KMS-11 (cell line): ENCODE measurements around the gene CDKN2B-AS1.

Experiments
- H2AFZ ChIP-seq: fragments of 200-600 bp; sonication (generic); 2 replicates; pipeline ENCODE4 v1.6.1; 2016; ENCODE audit warnings: antibody characterized with exemption, mixed run types, low read depth
- H3K27ac ChIP-seq: fragments of 200-600 bp; sonication (generic); 2 replicates; pipeline ENCODE4 v1.6.1; 2016; ENCODE audit warnings: mild to moderate bottlenecking, mixed run types
- H3K27me3 ChIP-seq: fragments of 200-600 bp; sonication (generic); 2 replicates; pipeline ENCODE4 v1.6.1; 2017; ENCODE audit warnings: mild to moderate bottlenecking, low read depth, mixed run types, moderate library complexity; ENCODE audit not compliant: insufficient read depth
- H3K36me3 ChIP-seq: fragments of 200-600 bp; sonication (generic); 2 replicates; pipeline ENCODE4 v1.6.1; 2017; ENCODE audit warnings: mild to moderate bottlenecking, mixed run types; ENCODE audit not compliant: insufficient read depth
- H3K4me1 ChIP-seq: fragments of 200-600 bp; sonication (generic); 2 replicates; pipeline ENCODE4 v1.6.1; 2016; ENCODE audit warnings: mild to moderate bottlenecking, low read depth, mixed run types; ENCODE audit not compliant: poor library complexity, severe bottlenecking
- H3K4me2 ChIP-seq: fragments of 200-600 bp; sonication (generic); 2 replicates; pipeline ENCODE4 v1.7.0; 2016; ENCODE audit warnings: mild to moderate bottlenecking, mixed run types
- H3K4me3 ChIP-seq: fragments of 200-600 bp; sonication (generic); IDR thresholded peaks from 2 replicates; pipeline ENCODE4 v1.6.1; 2017; ENCODE audit warnings: low read depth, low read length, mixed read lengths; ENCODE audit not compliant: insufficient read depth
- H3K79me2 ChIP-seq: fragments of 200-600 bp; sonication (generic); 2 replicates; pipeline ENCODE4 v1.6.1; 2016; ENCODE audit warnings: low read depth, mixed run types; ENCODE audit not compliant: insufficient read depth
- H3K9ac ChIP-seq: fragments of 200-600 bp; sonication (generic); 2 replicates; pipeline ENCODE4 v1.6.1; 2016; ENCODE audit warnings: mild to moderate bottlenecking, mixed run types
- H4K20me1 ChIP-seq: fragments of 200-600 bp; sonication (generic); 2 replicates; pipeline ENCODE4 v1.6.1; 2016; ENCODE audit warnings: mild to moderate bottlenecking, mixed run types; ENCODE audit not compliant: insufficient read depth
- TF ChIP-seq, protein P1 (sequence below): fragments of 200-600 bp; sonication (generic); conservative IDR thresholded peaks from 2 replicates; pipeline ENCODE4 v1.6.1; 2017; ENCODE audit warnings: low read depth, mild to moderate bottlenecking, antibody characterized with exemption, low read length, moderate library complexity, mixed read lengths

Gene CDKN2B-AS1

DNA sequence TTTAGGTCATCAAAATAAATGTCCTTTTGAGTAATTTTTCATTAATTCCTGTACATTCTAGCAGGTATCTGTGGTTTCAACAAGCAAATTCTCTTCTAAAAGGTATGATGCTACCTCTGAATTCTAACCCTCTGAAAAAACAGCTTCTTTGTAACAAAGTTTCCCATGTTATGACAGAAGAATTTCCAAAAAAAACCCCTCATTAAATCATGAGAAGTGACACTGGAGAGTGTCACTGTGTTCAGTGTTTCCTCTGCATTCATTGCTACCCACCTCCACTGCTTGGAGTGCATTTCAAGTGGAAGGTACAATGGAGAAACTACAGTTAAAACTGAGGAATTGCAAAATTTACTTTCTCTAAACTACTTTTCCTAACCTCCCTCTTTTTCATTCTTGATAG, 10.5 kb upstream of the CDKN2B-AS1 start:
- Histone ChIP-seq H3K27ac (no peak overlapping the region), H2AFZ (no peak overlapping the region), H3K4me1 (peaks cover 66% of the 10 kb centered on the region), H3K9ac (peak overlapping the region; percentile 3; the same call in 1 of the 2 replicates), H4K20me1 (peaks cover 8% of the 10 kb centered on the region; the same call in 1 of the 2 replicates), H3K27me3 (no peaks in the 10 kb centered on the region), H3K4me3 (no peak overlapping the region), H3K4me2 (peak overlapping the region; percentile 91; the same call in 1 of the 2 replicates), H3K79me2 (peaks cover 96% of the 10 kb centered on the region), H3K36me3 (peaks cover 8% of the 10 kb centered on the region; the same call in 1 of the 2 replicates)
- TF ChIP-seq, protein P1, sequence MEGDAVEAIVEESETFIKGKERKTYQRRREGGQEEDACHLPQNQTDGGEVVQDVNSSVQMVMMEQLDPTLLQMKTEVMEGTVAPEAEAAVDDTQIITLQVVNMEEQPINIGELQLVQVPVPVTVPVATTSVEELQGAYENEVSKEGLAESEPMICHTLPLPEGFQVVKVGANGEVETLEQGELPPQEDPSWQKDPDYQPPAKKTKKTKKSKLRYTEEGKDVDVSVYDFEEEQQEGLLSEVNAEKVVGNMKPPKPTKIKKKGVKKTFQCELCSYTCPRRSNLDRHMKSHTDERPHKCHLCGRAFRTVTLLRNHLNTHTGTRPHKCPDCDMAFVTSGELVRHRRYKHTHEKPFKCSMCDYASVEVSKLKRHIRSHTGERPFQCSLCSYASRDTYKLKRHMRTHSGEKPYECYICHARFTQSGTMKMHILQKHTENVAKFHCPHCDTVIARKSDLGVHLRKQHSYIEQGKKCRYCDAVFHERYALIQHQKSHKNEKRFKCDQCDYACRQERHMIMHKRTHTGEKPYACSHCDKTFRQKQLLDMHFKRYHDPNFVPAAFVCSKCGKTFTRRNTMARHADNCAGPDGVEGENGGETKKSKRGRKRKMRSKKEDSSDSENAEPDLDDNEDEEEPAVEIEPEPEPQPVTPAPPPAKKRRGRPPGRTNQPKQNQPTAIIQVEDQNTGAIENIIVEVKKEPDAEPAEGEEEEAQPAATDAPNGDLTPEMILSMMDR: no peak

DNA sequence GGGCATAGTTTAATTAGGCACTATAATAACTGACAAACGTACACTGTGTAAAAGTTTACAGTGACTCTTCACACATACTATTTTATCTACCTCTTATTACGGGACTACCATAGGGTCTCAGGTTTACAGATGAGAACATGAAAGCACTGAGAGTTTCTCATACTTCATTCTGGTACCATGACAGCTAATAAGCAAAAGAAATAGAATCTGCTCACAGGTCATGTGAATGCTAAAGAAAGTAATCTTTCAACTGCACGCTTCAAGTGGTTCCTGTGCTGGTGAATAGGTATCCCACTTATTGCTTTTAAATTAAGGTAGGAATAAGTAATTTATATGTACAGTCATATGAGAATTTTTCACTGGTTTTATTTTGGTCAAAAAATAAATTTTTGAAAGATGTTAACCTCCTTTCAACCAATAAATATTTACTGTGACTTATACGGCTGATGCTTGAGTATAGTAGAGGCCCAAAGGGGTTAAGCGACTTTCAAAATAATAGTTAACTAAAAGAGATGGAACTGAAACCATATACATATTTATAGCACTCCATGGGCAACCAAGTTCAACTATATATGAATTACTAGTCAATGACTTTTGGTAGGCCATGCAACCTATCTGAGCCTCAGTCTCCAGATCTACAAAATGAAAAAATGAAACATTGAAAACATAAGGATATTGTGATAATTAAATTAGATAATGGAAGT, 8.5 kb upstream of the CDKN2B-AS1 start:
- no peaks in the 10 kb centered on the region for H3K27me3 ChIP-seq
- no peak overlapping the region for H3K4me3 ChIP-seq
- peaks cover 100% of the 10 kb centered on the region for H3K79me2 ChIP-seq
- peak overlapping the region; percentile 57; the same call in 1 of the 2 replicates for H3K9ac ChIP-seq
- no peak overlapping the region for H2AFZ ChIP-seq
- TF ChIP-seq, protein P1: no peak
- H3K4me2 ChIP-seq: peak overlapping the region; percentile 91
- peaks cover 17% of the 10 kb centered on the region; the same call in 1 of the 2 replicates for H3K36me3 ChIP-seq
- peak overlapping the region; percentile 67; the same call in 1 of the 2 replicates for H3K27ac ChIP-seq
- peaks cover 72% of the 10 kb centered on the region for H3K4me1 ChIP-seq
- peaks cover 10% of the 10 kb centered on the region; the same call in 1 of the 2 replicates for H4K20me1 ChIP-seq

DNA sequence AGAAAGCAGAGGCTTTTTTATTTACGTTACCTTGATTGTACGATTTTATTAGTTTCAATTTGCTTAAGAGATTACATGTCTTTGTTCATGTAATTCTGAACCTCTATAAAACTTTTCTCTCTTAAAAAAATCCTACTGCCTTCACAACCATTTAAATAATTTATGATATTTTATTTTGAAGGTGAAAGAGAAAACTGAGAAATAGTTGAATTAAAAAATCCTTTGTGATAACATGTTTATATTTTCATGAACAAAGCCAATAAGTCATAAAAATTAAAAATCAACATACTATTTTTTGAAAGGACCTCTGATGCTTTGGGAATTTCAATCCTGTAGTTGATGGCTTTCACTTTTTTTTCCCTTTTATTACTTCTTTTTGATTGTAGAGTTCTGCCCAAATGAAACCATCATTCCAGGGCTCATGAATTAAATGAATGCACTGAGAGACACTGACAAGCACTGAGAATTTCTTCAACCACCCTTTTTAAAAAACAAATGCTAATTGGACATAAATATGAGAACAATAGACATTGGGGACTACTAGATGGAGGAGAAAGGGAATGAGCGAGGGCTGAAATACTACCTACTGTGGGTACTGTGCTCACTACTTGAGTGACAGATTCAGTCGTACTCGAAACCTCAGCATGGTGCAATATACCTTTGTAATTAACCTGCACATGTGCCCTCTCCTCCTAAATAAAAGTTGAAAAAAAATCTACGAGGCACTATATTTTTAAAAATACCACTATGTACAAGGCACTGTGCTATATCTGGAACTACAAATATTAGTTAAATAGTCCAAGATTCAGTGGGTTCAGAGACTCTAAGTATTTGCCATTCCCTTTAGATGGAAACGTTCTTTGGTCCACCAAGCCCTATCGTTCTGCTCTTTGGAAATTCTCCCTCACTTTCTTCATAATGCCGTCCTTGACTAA, 6.3 kb upstream of the CDKN2B-AS1 start:
- Histone ChIP-seq H3K4me2 (peak overlapping the region; percentile 91), H3K4me3 (no peak overlapping the region), H4K20me1 (peaks cover 10% of the 10 kb centered on the region; the same call in 1 of the 2 replicates), H3K27ac (peak overlapping the region; percentile 67), H3K27me3 (no peaks in the 10 kb centered on the region), H3K4me1 (peaks cover 64% of the 10 kb centered on the region), H3K36me3 (peaks cover 23% of the 10 kb centered on the region; the same call in 1 of the 2 replicates), H3K9ac (peak overlapping the region; percentile 57), H3K79me2 (peaks cover 100% of the 10 kb centered on the region), H2AFZ (no peak overlapping the region)
- TF ChIP-seq, protein P1: no peak

DNA sequence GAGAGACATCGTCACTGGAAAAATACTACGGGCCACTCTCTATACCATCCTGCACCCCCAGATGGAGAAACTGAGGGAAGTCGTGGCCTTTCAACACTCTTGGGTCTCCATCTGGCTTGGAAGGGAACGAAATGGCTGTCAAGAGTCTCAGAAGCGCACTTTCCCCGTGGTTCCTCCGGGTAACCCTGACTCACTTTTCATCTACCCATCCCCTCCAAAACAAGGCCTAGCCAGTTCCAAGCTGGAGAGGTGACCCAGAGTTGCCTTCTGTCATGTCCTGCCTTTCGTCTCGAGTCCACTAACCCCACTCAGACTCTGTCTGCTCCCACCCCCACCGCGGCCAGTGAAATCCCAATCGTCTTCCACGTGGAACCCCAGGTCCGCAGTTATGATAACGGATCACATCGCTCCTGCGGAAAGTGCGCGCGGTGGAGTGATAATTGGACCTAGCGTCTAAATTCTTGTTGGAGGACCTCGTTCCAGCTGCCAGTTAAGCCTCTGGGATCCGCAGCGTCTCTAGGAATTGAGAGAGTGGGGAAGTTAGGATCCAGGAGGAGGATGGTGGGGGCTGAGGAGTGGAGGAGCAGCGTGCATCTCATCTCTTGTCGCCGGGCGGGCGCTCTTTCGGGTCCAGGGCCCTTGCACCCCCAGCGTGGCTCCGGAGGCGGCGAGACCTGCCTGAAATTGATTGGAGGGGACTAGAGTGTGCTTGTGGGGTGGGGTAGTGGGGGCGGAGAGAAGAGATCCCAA, 5.0 kb upstream of the CDKN2B-AS1 start:
- TF ChIP-seq, protein P1: no peak
- H3K79me2 ChIP-seq: peaks cover 95% of the 10 kb centered on the region
- H3K27me3 ChIP-seq: no peaks in the 10 kb centered on the region
- no peak overlapping the region for H2AFZ ChIP-seq
- H3K4me1 ChIP-seq: peaks cover 52% of the 10 kb centered on the region
- no peak overlapping the region; the same call in 1 of the 2 replicates for H3K27ac ChIP-seq
- no peak overlapping the region; the same call in 1 of the 2 replicates for H3K9ac ChIP-seq
- no peak overlapping the region for H3K4me3 ChIP-seq
- peaks cover 10% of the 10 kb centered on the region; the same call in 1 of the 2 replicates for H4K20me1 ChIP-seq
- peaks cover 24% of the 10 kb centered on the region; the same call in 1 of the 2 replicates for H3K36me3 ChIP-seq
- H3K4me2 ChIP-seq: peak overlapping the region; percentile 94
